ENCODE measurements around the gene GRK3.

GRK3 gene

DNA sequence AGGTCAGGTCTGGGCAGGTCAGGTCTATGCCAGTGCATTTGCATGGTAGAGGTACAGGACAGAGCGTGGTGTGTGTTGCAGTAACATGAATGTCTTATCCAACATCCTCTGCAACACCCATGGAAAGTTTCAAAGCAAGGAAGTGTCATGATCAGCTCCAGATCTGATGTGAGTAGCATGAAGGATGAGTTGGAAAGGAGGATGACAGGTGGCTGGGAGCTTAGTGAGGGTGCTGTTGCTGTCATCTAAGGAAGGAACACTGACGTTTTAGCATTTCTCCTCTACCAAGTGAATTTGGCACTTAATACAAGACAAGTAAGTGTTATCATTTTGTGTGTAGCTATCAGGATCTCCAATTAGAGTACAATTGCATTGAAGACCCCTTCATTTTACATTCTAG, 65.1 kb downstream of the GRK3 start:
- no peak for DNase-seq

DNA sequence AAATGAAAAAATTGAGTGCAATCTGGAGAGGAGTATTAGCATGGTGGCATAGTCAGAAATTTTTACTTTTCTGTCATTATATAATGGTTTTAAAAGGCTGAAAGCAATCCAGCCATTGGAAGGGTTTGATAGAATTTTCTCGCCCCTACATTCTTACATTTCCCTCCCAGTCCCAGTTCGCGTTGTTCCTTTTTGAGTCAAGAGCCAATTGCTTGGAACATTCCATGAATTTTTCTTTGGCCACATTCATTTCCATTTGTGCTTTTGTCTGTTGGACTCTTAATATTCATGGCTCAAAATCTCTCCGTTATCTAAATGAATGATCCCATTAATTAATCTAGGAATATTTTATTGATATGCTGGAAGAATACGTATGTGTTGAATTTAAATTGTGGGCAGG, 66.0 kb downstream of the GRK3 start:
- no peak for DNase-seq

DNA sequence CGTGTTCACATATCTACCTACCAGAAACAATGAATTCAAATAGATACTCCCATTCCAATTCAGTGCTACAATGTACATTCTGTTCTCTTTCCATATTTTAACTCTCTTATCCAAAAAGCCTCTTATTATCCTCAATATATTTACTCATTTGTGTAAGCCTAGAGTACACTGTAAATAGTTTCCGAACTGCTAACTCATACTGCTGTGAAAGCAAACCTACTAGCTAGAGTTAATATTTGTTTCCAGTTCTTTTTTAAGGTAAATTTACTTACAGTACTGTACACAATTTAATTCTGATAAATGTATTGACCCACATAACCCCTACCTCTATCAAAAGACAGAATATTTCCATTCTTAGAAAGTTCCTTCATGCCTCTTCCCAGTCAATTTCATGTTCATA, 71.8 kb downstream of the GRK3 start:
- DNase-seq: no peak

DNA sequence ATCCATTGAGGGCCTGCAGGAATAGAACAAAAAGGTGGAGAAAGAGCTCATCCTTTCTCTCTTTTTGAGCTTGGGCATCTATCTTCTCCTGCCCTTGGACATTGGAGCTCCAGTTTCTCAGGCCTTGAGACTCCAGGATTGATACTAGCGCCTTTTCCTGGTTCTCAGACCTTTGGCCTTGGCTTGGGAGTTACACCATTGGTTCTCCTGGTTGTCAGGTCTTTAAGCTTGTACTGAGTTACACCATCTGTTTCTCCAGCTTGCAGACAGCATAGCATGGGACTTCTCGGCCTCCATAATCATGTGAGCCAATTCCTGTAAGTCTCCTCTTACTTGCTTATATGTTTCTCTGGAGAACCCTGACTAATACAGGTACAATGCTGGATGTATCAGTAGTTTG, 72.6 kb downstream of the GRK3 start:
- DNase-seq: no peak

DNA sequence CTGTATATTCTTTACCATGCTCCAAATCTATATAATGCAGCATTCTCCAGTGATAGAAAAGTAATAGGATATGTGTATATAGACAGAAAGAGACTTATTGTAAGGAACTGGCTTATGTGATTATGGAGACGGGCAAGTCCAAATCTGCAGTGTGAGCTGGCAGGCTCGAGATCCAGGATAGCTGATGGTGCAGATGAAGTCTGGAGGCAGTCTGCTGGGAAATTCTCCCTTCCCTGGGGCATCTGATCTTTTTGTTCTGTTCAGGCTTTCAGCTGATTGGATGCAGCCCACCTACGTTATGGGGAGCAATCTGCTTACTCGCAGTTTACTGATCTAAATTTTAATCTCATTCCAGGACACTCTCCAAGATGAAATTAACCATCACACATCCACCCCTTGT, 73.2 kb downstream of the GRK3 start:
- DNase-seq: no peak

DNA sequence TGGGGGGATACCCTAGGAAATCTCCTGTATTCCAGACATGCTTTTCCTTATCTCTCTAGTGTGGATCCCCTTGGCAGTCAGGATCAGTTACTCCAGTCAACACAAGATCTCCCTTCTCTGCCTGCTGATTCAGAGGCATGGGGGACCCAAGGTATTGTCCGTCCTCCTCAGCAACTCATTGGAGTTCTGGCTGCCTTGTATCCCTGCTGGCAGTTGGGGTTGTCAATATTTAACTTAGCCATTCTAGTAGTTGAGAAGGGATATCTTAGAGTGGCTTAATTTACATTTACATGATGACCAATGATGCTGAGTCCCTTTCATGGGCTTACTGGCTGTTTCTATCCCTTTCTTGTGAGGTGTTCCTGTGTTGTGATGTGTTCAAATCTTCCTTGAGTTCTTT, 74.2 kb downstream of the GRK3 start:
- DNase-seq: no peak

DNA sequence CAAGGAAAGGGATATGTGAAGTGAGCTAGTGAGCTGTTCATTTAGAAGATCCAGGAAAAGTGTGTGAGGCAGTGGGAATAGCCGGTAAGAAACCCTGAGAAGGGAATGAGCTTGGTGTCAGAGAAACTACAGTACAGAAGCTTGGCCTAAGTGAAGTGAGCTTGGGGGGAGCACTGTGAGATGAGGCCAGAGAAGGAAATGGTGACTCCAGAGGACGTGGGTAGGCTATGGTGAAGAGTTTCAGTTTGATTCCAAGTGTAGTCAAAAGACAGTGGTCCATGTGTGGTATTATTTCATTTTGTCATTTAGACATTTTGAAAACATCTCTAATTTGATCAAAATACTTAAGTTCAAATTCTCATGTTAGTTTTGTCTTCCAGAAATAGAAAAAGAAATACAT, 77.2 kb downstream of the GRK3 start:
- no peak for DNase-seq

DNA sequence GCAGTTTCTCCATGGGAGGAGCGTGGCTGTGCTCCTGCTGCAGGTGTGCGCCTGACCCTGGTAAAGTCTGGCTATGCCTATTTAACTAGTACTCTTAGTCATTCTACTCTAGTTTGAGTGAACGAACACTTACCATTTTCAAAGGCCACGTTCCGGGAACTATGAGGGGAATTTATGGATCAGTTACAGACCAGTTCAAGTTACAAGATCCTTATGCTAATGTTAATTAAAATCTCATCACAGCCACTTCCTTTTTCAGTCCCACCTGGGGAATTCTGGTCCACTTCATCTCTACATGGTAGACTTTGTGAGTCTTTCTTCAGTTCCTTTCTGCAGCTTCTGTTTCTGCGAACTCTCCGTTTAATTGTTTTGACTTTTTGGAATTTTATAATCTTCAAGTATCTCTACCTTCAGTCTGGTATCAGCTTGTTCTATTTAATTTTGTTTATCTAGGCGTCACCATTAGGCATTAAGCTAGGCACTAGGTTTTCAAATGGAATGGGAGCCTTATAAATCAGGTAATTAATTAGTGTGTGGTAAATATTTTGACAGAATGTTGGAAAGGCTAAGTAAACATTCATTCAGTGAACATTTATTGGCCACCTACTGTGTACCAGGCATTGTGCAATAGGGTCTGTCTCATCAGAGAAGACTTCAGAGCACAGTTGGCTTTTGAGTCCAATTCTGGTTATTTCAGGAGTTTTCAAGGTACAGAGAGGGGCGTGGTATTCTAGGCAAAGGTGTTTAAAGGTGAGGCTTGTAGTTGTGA, 78.9 kb downstream of the GRK3 start:
- DNase-seq: no peak

DNA sequence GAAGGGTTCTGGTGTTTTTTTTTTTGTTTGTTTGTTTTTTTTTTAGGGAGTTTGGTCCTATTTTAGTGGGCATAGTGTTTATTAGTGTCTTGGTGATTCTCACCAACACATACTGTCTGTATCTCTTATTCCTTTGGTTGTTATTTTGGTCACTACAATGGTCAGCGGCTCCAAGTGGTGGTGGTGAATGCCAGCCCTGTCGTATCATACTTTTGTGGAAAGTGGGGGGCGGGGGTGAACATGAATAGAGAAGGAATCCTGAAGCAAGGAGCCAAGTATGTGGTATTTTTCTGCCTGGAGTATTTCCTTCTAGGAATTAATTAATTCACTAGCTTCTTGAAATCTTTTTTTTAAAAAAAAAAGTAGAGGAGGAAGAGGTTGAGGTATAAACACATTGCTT, 79.6 kb downstream of the GRK3 start:
- no peak for DNase-seq

DNA sequence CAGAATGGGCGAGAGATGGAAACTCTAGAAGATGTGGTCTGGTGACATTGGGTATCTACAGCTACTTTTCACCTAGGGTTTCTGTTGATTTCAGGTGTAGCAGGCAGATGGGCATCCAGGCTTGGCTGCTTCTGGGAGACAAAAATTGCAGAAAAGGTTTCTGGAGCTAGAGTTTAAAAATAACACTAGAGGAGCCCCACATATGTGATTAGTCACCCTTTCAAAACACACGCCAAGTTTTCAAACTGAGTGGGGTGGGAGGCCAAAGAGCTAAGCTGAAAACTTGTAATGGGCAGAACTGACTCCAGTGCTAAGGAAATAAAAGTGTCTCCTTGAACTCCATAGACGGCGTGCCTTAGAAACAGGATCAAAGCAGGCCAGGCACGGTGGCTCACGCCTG, 80.8 kb downstream of the GRK3 start:
- DNase-seq: no peak

DNA sequence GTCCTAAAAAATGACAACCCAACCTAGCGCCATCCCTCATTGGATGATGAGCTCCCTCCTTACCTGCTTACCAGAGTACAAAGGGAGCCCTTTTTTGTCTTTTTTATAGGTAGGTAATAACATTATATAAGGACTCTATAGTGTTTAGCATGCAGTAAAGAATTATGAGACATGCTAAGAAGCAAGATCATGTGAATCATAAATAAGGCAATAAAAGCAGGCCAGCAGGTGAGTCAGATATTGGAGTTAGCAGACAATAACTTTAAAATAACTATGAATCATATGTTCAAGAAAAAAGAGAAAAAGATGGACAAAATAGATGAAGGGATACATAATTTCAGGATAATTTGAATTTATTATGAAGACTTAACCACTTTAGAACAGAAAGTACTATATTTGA, 81.5 kb downstream of the GRK3 start:
- no peak for DNase-seq

DNA sequence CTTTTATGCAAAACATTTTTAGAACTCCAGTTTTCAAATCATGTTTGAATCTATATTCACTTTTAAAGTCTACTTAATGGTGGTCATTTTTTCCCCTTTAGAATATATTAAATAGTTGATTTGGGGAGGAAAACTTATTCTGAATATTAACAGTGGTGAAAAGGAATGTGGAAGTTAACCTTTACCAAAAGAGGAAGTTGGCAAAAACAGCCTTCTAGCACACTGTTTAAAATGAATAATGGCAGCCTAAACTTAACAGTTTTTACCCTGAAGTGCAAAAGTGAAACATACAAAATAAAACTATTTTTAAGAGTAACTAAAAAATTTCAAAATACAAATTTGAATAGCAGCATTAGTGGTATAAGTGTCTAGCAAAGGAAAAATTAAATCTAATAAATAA, 86.4 kb downstream of the GRK3 start:
- no peak for DNase-seq

DNA sequence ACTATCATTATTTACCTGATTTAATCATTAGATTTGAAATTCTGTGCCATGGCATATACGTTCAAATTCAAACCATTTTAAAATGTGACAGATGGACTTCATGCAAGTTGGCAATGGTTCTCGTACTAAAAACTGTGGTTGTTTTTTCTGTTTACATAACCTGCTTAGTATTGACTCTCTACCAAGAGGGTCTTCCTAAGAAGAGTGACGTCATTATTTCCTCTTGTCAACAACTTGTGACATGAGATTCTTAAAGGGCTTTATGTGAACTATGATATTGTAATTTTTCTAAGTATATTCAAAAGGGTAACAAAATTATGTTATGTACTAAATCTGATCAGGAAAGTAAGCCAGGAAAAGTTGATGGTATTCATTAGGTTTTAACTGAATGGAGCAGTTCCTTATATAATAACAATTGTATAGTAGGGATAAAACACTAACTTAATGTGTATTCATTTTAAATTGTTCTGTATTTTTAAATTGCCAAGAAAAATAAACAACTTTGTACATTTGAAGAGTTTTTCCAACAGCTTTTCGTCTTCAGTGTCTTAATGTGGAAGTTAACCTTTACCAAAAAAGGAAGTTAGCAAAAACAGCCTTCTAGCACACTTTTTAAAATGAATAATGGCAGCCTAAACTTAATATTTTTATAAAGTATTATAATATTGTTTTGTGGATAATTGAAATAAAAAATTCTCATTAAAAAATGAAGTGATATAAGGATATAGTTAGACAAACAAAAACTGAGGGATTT, 87.0 kb downstream of the GRK3 start:
- no peak for DNase-seq

DNA sequence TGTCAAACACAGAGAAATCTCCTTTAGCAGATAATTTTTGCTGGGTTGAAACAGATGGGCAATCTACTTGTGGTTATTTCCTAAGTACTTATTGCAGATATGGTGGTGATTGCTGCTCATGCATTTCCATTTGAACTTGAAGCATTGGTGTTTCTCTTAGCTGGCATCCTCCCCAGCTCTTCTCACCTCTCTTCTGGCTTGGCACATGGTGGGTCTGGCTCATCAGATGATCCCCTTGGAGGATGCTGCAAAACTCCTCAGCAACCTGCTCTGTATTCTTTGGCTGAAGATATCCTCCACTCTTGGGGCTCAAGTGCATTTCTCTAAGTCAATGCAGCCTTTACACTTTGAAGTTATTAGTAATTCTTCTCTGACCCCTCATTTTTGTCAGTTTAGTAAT, 90.2 kb downstream of the GRK3 start:
- DNase-seq: no peak

DNA sequence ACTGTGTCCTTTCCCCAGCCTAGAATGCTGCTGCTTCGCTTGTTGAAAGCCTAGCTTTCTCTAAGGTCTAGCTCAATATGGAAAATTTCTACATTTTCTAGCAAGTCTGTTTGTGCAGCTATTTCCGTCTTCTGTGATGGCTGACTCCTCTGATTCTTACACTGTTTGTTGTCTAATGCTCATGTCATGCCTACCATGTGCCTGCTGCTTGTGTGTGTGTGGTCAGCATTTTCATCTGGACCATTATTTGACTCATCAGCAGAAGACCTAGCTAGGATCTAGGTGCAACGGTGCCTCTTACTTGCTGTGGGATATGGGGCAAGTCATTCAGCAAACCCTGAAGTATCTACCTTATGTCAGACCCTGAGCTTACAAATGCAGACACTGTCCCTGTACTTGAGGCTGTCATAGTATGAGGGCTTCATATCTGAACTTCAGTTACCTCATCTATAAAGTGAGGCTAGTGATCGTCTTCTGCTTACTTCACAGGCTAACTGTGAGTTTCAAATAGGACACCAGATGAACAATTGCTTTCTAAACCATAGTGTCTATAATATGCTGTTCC, 91.0 kb downstream of the GRK3 start:
- DNase-seq: no peak

DNA sequence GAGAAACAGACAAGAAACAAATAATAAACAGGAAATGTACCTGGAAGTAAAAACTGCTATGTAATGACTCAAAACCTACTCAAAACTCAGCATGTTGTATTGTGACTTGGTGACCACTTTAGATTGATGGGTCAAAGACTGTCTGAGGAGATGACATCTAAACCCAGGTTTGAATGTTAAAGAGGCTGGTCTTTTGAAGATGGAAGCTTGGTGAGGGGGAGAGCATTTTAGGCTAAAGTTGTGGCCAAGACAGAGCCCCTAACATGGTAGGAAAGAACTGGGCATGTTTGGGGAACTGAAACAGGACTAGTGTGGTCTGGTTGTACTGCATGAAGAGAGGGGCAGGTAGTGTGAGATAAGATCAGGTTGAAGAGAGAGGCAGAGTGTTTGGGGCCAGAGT, 92.2 kb downstream of the GRK3 start:
- no peak for DNase-seq

DNA sequence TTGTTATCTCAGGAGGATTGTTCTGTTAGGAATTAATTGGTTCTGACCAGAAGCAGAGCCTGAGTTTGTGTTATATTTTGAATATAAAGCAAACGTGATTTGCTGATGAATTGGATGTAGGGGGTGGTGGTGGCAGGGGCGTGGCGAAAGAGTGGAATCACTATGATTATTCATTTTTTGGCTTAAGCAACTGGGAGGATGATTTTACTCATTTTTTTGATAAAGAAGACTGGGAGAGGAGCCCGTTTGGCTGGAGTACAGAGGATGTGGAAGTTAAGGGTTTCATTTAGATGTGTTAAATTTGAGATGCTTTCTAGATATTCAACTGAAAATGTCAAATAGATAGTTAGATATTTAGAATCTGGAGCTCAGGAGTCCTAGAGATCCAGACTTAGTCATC, 94.2 kb downstream of the GRK3 start:
- DNase-seq: no peak

DNA sequence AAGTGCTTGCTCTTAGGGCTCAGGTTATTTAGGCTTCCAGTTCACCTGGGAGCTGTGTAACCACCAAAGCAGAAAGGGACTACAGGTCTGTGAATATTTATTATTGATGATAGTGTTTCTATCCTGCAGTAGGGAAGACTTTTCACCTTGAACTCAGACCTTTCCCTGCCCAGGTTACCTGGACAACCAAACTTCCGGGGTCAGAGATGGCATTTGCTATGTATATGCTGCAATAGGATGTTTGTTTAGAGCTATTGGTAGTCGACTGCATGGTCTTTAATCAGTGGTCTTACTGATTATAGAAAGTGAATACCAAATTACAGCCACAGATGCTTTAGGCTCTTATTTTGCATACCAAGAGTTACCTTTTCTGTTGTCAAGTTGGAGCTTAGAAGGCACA, 94.9 kb downstream of the GRK3 start:
- DNase-seq: no peak

DNA sequence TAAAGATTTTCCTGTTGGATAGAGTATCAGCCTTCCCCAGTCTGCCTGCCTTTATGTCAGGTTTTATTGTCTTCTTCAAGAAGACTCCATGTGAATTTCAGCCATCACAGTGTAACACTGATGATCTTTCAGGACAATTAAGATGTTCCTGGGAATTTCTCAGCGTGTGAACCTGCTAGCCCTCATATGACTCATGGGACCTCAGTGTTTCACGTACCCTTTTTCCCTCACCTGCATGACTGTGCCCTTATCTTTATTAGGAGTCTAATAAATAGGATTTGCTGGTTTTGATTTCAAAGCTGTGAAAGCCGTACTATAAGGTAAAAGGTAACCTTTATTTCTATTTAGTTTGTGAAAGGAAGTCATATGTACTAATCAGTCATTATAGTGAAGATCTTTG, 95.9 kb downstream of the GRK3 start:
- DNase-seq: no peak

DNA sequence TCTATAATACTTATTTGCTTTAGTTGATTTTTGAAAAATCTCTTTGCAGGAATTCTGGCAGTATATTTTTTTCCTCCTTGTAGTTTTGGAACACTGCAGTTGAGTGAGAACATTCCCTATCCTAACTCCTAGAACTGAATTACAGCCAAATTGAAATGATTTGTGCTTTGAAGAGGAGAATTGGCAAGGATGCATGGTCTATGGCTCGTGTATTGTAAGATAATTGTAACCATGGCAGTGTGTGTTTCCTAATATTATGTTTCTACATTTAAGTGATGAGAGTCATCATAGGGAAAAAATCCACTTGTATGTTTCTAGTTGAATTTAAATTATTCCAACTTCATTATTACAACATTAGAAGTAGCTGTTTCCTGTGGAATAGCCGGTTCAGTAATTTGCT, 96.6 kb downstream of the GRK3 start:
- DNase-seq: no peak

DNA sequence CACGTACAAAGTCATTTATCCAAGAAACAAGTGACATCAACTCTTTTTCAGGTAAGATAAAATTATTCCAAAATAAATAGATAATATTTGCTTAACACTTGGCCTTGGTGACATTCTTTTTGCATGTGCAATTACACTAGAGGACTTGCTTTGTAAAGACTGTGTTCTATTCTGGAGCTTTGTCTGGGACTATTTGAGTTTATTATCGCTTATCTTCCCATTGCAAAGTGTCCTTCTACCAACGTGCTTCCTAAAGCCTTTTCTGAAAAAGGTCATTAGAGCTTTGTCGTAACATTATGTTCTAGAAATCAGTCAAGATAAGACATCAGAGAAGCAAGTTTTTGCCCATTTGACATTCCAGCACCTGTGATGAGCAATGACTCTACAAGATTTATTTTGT, 99.2 kb downstream of the GRK3 start:
- DNase-seq: no peak

DNA sequence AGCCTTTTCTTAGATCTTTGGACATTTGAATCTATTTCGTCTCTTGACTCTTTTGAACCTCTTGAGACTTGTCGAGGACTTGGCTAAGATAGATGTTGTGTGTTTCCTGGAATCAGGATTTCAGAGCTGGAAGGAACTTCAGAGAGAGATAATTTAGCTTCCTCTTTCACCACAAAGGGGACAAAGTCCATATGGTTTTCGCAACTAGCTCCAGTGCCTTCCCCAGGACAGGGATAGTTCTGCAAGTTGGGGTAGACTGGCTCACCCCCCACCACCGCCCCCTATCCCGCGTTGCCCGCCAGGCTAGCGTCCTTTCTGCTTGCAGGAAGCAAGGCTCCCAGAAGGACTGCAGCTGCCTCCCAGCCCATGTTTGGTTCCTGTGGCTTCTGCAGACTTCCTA, 101.8 kb downstream of the GRK3 start:
- DNase-seq: no peak

DNA sequence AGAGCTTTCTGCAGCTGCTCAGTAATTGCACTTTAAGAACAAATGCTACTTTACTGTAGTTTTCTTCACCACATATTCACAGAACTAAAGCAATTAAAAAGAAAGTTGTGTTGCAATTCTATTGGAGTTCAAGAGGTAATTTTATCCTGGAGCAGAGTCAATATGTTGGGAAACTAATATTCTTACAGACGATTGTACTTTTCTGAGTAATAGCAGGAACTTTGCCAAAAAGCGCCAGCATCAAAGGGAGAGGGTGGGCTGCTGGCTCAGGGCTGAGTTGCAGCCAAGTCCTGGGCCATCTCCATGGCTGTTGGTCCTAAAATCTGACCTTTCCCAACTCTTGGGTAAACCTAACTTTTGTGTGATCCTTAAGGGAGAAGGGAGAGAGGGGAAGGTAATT, 104.0 kb downstream of the GRK3 start:
- DNase-seq: no peak

DNA sequence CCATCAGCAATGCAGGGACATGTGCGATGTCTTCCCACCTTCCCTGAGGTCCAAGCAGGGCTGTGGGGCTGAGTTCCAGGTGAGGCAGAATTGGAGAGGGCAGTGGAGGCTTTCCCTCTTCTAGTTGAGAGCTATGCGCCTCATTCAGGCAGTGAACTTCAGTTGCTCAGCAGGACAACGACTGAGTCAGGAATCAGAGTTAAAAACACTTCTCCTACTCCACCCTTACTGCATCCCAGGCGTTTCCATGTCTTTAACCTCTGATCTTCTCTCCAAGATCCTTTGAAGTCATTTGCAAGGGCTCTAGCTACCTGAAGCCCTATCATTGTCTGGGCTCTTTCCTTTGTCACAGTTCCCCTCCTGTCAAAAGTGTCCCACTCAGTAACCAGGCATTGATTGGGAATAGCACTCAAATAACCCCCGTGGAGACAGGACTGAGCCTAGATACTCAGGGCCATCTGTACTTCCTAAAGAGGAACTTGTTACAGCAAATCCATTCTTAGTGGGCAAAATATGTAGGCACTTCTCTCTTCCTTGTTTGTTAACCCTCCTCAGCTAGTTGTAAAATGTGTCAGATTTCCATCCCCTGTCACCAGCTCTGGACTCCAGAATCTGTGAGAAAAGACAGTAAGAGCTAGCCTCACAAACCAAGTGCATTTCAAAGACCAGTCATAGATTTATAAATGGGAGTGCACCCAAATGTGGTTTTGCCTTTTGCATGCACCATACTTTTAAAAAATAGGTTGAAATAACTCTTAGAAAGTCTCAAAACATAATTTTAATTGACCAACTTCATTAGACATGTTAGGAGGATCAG, 105.0 kb downstream of the GRK3 start:
- no peak for DNase-seq

All from CD4-positive, alpha-beta T cell treated with Interleukin-21 for 1 hour (primary cell).